WI38 (cell line): ENCODE data around the gene HSPB6.

Experiments used
- H3K4me3 ChIP-seq: 2 replicates; pipeline ENCODE4 v1.5.1; 2011; ENCODE audit warnings: low read depth, mild to moderate bottlenecking, control low read depth, low read length
- TF ChIP-seq, protein P1 (sequence below): IDR thresholded peaks from 2 replicates; pipeline ENCODE4 v1.5.1; 2012; ENCODE audit warnings: low read depth, mild to moderate bottlenecking, control low read depth, low read length

HSPB6 gene

DNA sequence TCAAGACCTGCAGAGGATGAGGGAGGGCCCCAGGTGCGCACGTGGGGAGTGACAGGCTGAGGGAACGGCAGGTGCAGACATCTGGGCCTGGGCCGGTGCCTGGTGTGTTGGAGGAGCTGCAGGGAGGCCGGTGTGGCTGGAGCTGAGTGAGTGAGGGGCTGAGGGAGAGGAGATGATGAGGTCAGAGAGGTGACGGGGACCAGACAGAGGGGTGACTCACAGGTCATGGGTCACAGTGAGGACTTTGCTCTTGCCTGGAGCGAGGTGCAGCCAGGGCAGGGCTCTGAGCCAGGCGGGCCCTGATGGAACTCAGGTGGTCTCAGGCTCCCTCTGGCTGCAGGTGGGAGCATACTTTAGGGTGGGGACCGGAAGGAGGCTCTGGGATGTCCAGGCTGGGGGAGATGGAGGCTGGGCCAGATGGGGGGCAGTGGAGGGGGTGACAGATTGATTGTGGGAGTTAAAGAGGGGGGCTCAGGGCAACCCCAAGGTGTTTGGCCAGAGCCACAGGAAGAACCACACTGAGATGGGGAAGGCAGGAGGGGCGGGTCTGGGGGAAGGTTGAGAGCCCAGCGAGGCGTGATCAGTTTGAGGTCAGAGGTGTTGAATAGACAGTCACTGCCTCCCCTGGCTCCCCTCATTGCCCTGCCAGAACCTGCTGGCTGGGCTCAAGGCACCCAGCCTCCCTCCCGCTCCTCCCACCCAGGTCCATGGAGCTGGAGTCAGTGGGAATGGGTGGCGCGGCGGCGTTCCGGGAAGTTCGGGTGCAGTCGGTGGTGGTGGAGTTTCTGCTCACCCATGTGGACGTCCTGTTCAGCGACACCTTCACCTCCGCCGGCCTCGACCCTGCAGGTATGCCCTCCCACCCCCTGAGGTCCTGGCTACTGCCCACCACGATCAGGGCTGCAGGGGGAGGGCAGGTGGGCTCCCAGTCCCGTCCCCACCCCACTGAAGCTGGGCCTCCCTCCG is 26.9 kb upstream of the HSPB6 start:
- TF ChIP-seq, protein P1, sequence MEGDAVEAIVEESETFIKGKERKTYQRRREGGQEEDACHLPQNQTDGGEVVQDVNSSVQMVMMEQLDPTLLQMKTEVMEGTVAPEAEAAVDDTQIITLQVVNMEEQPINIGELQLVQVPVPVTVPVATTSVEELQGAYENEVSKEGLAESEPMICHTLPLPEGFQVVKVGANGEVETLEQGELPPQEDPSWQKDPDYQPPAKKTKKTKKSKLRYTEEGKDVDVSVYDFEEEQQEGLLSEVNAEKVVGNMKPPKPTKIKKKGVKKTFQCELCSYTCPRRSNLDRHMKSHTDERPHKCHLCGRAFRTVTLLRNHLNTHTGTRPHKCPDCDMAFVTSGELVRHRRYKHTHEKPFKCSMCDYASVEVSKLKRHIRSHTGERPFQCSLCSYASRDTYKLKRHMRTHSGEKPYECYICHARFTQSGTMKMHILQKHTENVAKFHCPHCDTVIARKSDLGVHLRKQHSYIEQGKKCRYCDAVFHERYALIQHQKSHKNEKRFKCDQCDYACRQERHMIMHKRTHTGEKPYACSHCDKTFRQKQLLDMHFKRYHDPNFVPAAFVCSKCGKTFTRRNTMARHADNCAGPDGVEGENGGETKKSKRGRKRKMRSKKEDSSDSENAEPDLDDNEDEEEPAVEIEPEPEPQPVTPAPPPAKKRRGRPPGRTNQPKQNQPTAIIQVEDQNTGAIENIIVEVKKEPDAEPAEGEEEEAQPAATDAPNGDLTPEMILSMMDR = no peak
- no peak overlapping the region for H3K4me3 ChIP-seq

DNA sequence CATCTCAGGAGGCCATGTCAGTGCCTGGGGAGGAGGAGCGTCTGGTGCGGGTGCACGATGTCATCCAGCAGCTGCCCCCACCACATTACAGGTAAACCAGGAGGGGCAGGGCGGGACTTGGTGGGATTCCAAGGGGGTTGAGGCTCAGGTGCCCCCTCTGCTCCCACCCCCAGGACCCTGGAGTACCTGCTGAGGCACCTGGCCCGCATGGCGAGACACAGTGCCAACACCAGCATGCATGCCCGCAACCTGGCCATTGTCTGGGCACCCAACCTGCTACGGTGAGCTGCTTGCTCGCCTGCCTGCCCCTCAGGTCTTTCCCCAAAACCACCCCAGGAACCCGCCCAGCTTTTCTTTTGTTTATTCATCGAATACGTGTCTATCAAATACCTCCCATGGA is 25.8 kb upstream of the HSPB6 start:
- TF ChIP-seq, protein P1 = no peak
- H3K4me3 ChIP-seq = no peak overlapping the region

DNA sequence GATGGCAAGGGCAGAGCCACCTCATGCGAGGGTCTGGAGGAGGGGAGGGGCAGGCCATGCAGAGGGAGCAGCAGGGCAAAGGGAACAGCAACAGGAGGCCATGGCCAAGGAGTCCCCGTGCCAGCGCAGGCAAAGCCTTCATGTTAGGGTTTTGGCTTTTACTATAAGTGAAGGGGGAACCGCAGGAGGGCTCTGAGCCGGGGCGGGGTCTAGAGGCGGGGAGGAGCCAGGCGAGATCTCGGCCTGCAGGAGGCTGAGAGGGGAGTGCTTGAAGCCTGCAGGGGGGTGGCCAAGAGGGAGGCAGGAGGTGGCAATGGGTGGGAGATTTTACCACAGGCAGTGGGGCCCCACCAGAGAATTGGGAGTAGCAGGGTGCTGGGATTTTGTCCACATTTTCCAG is 24.8 kb upstream of the HSPB6 start:
- no peak overlapping the region for H3K4me3 ChIP-seq
- TF ChIP-seq, protein P1 = no peak

DNA sequence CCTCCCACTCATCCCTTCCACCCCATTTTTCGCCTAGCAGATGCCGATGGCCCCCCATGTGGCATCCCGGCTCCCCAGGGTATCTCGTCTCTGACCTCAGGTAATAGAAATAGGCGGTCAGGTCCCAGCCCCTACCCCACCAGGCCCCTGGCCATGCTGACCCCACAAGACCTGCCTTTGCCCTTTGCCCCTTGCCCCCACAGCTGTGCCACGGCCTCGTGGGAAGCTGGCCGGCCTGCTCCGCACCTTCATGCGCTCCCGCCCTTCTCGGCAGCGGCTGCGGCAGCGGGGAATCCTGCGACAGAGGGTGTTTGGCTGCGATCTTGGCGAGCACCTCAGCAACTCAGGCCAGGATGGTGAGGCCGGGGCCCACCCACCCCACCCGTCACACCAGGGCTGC is 23.9 kb upstream of the HSPB6 start:
- no peak overlapping the region for H3K4me3 ChIP-seq
- TF ChIP-seq, protein P1 = no peak

DNA sequence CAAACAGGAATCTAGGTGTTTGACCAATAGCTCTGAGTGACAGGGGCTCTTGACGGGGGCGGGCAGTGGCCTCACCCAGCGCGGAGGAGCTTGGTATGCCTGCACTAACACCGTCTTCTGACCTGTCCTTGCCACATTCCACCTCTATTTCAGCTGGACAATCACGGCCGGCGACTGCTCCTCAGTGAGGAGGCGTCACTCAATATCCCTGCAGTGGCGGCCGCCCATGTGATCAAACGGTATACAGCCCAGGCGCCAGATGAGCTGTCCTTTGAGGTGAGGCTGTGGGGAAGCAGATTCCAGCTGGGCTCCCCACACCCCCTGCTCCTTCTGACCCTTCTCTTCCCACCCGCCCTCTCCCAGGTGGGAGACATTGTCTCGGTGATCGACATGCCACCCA is 23.2 kb upstream of the HSPB6 start:
- H3K4me3 ChIP-seq = no peak overlapping the region
- TF ChIP-seq, protein P1 = no peak

DNA sequence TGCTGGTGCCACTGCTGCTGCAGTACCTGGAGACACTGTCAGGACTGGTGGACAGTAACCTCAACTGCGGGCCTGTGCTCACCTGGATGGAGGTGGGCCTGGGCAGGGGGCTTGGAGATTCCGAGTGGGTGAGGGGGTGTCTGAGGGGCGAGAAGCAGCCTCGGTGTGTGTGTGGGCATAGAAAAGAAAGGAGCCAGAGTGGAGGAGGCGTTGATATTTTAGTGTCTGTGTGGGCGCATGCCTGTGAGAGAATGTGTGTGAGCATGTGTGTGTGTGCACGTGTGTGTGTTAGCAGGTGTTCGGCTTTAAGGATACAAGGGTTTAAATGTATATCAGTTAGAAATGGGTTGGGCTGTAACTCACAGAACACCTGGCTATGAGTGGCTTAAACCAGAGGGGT is 22.2 kb upstream of the HSPB6 start:
- no peak overlapping the region for H3K4me3 ChIP-seq
- TF ChIP-seq, protein P1 = no peak

DNA sequence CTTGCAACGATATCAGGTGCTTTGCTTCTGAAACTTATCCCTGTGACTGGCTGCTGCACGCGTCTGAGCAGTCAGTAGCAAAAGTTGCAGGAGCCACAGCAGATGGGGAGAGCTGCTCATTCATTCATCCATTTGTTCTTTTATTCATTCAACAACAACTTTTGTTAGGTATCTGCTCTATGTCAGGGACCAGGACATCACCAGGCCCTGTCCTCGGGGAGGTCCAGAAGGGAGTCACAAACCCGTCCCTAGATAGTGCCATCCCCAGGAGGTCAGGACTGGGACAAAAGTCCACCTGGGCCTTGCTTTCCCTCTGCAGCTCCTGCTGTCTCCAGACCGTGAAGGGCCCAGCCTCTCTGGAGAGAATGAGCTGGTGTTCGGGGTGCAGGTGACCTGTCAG is 21.1 kb upstream of the HSPB6 start:
- H3K4me3 ChIP-seq = no peak overlapping the region
- TF ChIP-seq, protein P1 = no peak
